CD4-positive, CD25-positive, alpha-beta regulatory T cell (primary cell): Measurements from ENCODE around the gene RPTOR. TPM values are rescaled to one million over a fixed set of nuclear protein-coding genes. Genes with fewer than 3 reads are reported as not detected.
A peak's percentile ranks its signal among the peaks of the same experiment; 100 is the strongest.

ENCODE experiments used
- ATAC-seq, 2 donors: fragments of 150-1000 bp; cut with Tn5 transposase; one replicate each; pipeline ENCODE4 v1.10.0; 2021; ENCODE audit warnings: low read depth in 2 of 2, moderate number of reproducible peaks in 2 of 2, moderate library complexity in 1 of 2
- DNase-seq, 3 donors: peaks; one replicate each; pipeline versions ENCODE4 v3.0.0 to v3.0.0-alpha.2; 2012 to 2022; ENCODE audit warnings: mixed read lengths in 1 of 3
- H3K27ac ChIP-seq: one replicate; pipeline ENCODE4 v1.7.0; 2013; ENCODE audit warnings: mild to moderate bottlenecking, low read length; ENCODE audit not compliant: insufficient read depth, poor library complexity, severe bottlenecking
- H3K27me3 ChIP-seq: one replicate; pipeline ENCODE4 v1.7.0; 2013; ENCODE audit warnings: low read length; ENCODE audit not compliant: control insufficient read depth, insufficient read depth
- H3K36me3 ChIP-seq: one replicate; pipeline ENCODE4 v1.7.0; 2013; ENCODE audit warnings: mild to moderate bottlenecking, low read length, moderate library complexity; ENCODE audit not compliant: control insufficient read depth, insufficient read depth
- H3K4me1 ChIP-seq: 2 replicates; pipeline ENCODE4 v1.7.0; 2013; ENCODE audit warnings: mild to moderate bottlenecking, low read length; ENCODE audit not compliant: insufficient read depth, control insufficient read depth, poor library complexity, severe bottlenecking
- H3K4me3 ChIP-seq: one replicate; pipeline ENCODE4 v1.7.0; 2013; ENCODE audit warnings: low read depth, mild to moderate bottlenecking, low read length, moderate library complexity
- H3K9me3 ChIP-seq, 2 experiments: 1 replicate in 1 of 2; 2 replicates in 1 of 2; pipeline ENCODE4 v1.7.0; 2013; ENCODE audit warnings: low read length in 2 of 2, mild to moderate bottlenecking in 1 of 2, moderate library complexity in 1 of 2; ENCODE audit not compliant: control insufficient read depth in 2 of 2
- H3K27ac Mint-ChIP-seq, 3 donors: one replicate each; pipeline ENCODE4 v1.8.0; 2020 to 2022; ENCODE audit warnings: mild to moderate bottlenecking in 3 of 3, mixed read lengths in 3 of 3, moderate library complexity in 2 of 3
- H3K27me3 Mint-ChIP-seq: one replicate; pipeline ENCODE4 v1.8.0; 2022; ENCODE audit warnings: mild to moderate bottlenecking, mixed read lengths
- H3K36me3 Mint-ChIP-seq: one replicate; pipeline ENCODE4 v1.8.0; 2020; ENCODE audit warnings: mixed read lengths
- H3K4me1 Mint-ChIP-seq, 4 donors: one replicate each; pipeline ENCODE4 v1.8.0; 2020 to 2022; ENCODE audit warnings: mixed read lengths in 4 of 4, mild to moderate bottlenecking in 1 of 4
- H3K4me3 Mint-ChIP-seq, 4 donors: one replicate each; pipeline ENCODE4 v1.8.0; 2020 to 2022; ENCODE audit warnings: mild to moderate bottlenecking in 4 of 4, mixed read lengths in 4 of 4, moderate library complexity in 3 of 4
- H3K9me3 Mint-ChIP-seq, 7 donors: one replicate each; pipeline ENCODE4 v1.8.0; 2020 to 2022; ENCODE audit warnings: mixed read lengths in 7 of 7, mild to moderate bottlenecking in 3 of 7, moderate library complexity in 2 of 7
- polyA plus RNA-seq, 4 donors: library from polyadenylated mRNA; unstranded; fragments of 300-500 nt; fragmentation: Illumina TruSeq; gene quantifications; one replicate each; pipeline ENCODE4 v1.2.3, GENCODE V29; 2021
- total RNA-seq: library from RNA; stranded (reverse); gene quantifications from one replicate; pipeline ENCODE4 v1.2.3, GENCODE V29; 2022

Gene RPTOR
- total and polyA plus RNA-seq, 5 donors from 2014 or later, result 4.7 to 70.1 (median 8.2) TPM

- peaks cover 13% of the 10 kb centered on the region for H3K4me1 ChIP-seq
- no peaks in the 10 kb centered on the region for H3K27me3 ChIP-seq
- Mint-ChIP-seq H3K4me1 (peaks cover 5 to 26% (median 9%) of the 10 kb centered on the region in 4 donors), H3K36me3 (peaks cover 16% of the 10 kb centered on the region), H3K27ac (peak overlapping the region in 2 of 3 donors; percentile 9 to 65), H3K27me3 (no peaks in the 10 kb centered on the region), H3K4me3 (no peak overlapping the region), H3K9me3 (no peaks in the 10 kb centered on the region)
- no peaks in the 10 kb centered on the region for H3K9me3 ChIP-seq
- ATAC-seq (no peak), DNase-seq (no peak)
- H3K27ac ChIP-seq, result no peak overlapping the region
- peaks cover 13% of the 10 kb centered on the region for H3K36me3 ChIP-seq
- H3K4me3 ChIP-seq, result no peak overlapping the region
Observed at GRCh38 chr17:80827646-80828643, 283.3 kb downstream of the RPTOR start.

GRCh38 chr17:80829166-80829813, 284.7 kb downstream of the RPTOR start:
- ATAC-seq (no peak), DNase-seq (no peak)
- peak overlapping the region in 1 of 4 donors; percentile 9 for H3K4me3 Mint-ChIP-seq
- peak overlapping the region in 1 of 3 donors; percentile 60 for H3K27ac Mint-ChIP-seq
- no peaks in the 10 kb centered on the region for H3K9me3 Mint-ChIP-seq
- H3K9me3 ChIP-seq, result no peaks in the 10 kb centered on the region
- peaks cover 6 to 35% (median 14%) of the 10 kb centered on the region in 4 donors for H3K4me1 Mint-ChIP-seq
- no peaks in the 10 kb centered on the region for H3K27me3 Mint-ChIP-seq
- H3K27me3 ChIP-seq, result no peaks in the 10 kb centered on the region
- no peak overlapping the region for H3K4me3 ChIP-seq
- peaks cover 18% of the 10 kb centered on the region for H3K4me1 ChIP-seq
- H3K36me3 ChIP-seq, result peaks cover 6% of the 10 kb centered on the region
- no peak overlapping the region for H3K27ac ChIP-seq
- H3K36me3 Mint-ChIP-seq, result peaks cover 10% of the 10 kb centered on the region

- H3K36me3 Mint-ChIP-seq, result peaks cover 8% of the 10 kb centered on the region
- Histone ChIP-seq H3K4me3 (no peak overlapping the region), H3K36me3 (peaks cover 4% of the 10 kb centered on the region), H3K27ac (no peak overlapping the region), H3K9me3 (no peaks in the 10 kb centered on the region), H3K27me3 (no peaks in the 10 kb centered on the region), H3K4me1 (peaks cover 18% of the 10 kb centered on the region)
- peaks cover 6 to 35% (median 15%) of the 10 kb centered on the region in 4 donors for H3K4me1 Mint-ChIP-seq
- H3K9me3 Mint-ChIP-seq, result no peaks in the 10 kb centered on the region
- ATAC-seq, result no peak
- no peak for DNase-seq
- no peaks in the 10 kb centered on the region for H3K27me3 Mint-ChIP-seq
- H3K27ac Mint-ChIP-seq, result peak overlapping the region in 1 of 3 donors; percentile 69
- H3K4me3 Mint-ChIP-seq, result peak overlapping the region in 1 of 4 donors; percentile 9
Observed at GRCh38 chr17:80830020-80830780, 285.6 kb downstream of the RPTOR start.

- H3K9me3 ChIP-seq, result no peaks in the 10 kb centered on the region
- H3K27me3 ChIP-seq, result no peaks in the 10 kb centered on the region
- peak overlapping the region in 3 of 4 donors; percentile 83 to 89 (median 88) for H3K4me3 Mint-ChIP-seq
- H3K36me3 Mint-ChIP-seq, result peaks cover 14% of the 10 kb centered on the region
- peak overlapping the region; percentile 93 to 98 (median 94) for H3K27ac Mint-ChIP-seq
- DNase-seq (no peak), ATAC-seq (no peak)
- peaks cover 18% of the 10 kb centered on the region for H3K4me1 ChIP-seq
- no peaks in the 10 kb centered on the region for H3K36me3 ChIP-seq
- H3K4me1 Mint-ChIP-seq, result peaks cover 6 to 35% (median 15%) of the 10 kb centered on the region in 4 donors
- no peak overlapping the region for H3K4me3 ChIP-seq
- no peaks in the 10 kb centered on the region for H3K27me3 Mint-ChIP-seq
- no peak overlapping the region for H3K27ac ChIP-seq
- no peaks in the 10 kb centered on the region for H3K9me3 Mint-ChIP-seq
Observed at GRCh38 chr17:80831491-80831890, 286.9 kb downstream of the RPTOR start.

- no peak for DNase-seq
- peaks cover 6 to 35% (median 15%) of the 10 kb centered on the region in 4 donors for H3K4me1 Mint-ChIP-seq
- ATAC-seq, result no peak
Observed at GRCh38 chr17:80832266-80832676, 287.6 kb downstream of the RPTOR start.

GRCh38 chr17:80832888-80833583, 288.4 kb downstream of the RPTOR start:
- peak overlapping the region; percentile 80 for H3K27ac ChIP-seq
- no peaks in the 10 kb centered on the region for H3K27me3 ChIP-seq
- DNase-seq (peak; percentile 39 to 93 (median 71)), ATAC-seq (peak; percentile 86 to 88)
- no peaks in the 10 kb centered on the region for H3K27me3 Mint-ChIP-seq
- H3K4me3 ChIP-seq, result peak overlapping the region; percentile 92
- H3K9me3 ChIP-seq, result no peaks in the 10 kb centered on the region
- H3K4me3 Mint-ChIP-seq, result peak overlapping the region; percentile 73 to 90 (median 88)
- H3K36me3 Mint-ChIP-seq, result peaks cover 10% of the 10 kb centered on the region
- peak overlapping the region; percentile 93 to 98 (median 94) for H3K27ac Mint-ChIP-seq
- no peaks in the 10 kb centered on the region for H3K36me3 ChIP-seq
- H3K9me3 Mint-ChIP-seq, result no peaks in the 10 kb centered on the region
- H3K4me1 Mint-ChIP-seq, result peaks cover 6 to 35% (median 15%) of the 10 kb centered on the region in 4 donors
- peaks cover 18% of the 10 kb centered on the region for H3K4me1 ChIP-seq

More at GRCh38 chr17:80832266-80832676, 287.6 kb downstream of the RPTOR start:
- H3K4me1 ChIP-seq, result peaks cover 18% of the 10 kb centered on the region
- H3K27ac ChIP-seq, result peak overlapping the region; percentile 80
- no peaks in the 10 kb centered on the region for H3K36me3 ChIP-seq
- H3K4me3 Mint-ChIP-seq, result peak overlapping the region; percentile 83 to 90 (median 88)
- H3K4me3 ChIP-seq, result peak overlapping the region; percentile 92
- H3K27me3 Mint-ChIP-seq, result no peaks in the 10 kb centered on the region
- H3K36me3 Mint-ChIP-seq, result peaks cover 14% of the 10 kb centered on the region
- H3K27ac Mint-ChIP-seq, result peak overlapping the region; percentile 93 to 98 (median 94)
- no peaks in the 10 kb centered on the region for H3K9me3 ChIP-seq
- no peaks in the 10 kb centered on the region for H3K27me3 ChIP-seq
- no peaks in the 10 kb centered on the region for H3K9me3 Mint-ChIP-seq
